Fibroblast of lung (primary cell): ENCODE data around the gene OTUB1. TPM values are rescaled to one million over a fixed set of nuclear protein-coding genes. Genes with fewer than 3 reads are reported as not detected.
A peak's percentile ranks its signal among the peaks of the same experiment; 100 is the strongest.

Source experiments
- DNase-seq, 2 donors: peaks; one replicate each; pipeline versions ENCODE4 v3.0.0 to v3.0.0-alpha.2; 2010; ENCODE audit warnings: low read depth in 2 of 2
- H2AFZ ChIP-seq: 2 replicates; pipeline ENCODE4 v1.5.1; 2012; ENCODE audit warnings: low read length, control low read depth, inconsistent platforms
- H3K27ac ChIP-seq: 2 replicates; pipeline ENCODE4 v1.5.1; 2011; ENCODE audit warnings: low read length, control low read depth; ENCODE audit not compliant: insufficient read depth
- H3K27me3 ChIP-seq: 2 replicates; pipeline ENCODE4 v1.5.1; 2011; ENCODE audit warnings: mild to moderate bottlenecking, low read length; ENCODE audit not compliant: control insufficient read depth, insufficient read depth
- H3K36me3 ChIP-seq: 2 replicates; pipeline ENCODE4 v1.5.1; 2011; ENCODE audit warnings: low read length; ENCODE audit not compliant: control insufficient read depth, insufficient read depth
- H3K4me1 ChIP-seq: 2 replicates; pipeline ENCODE4 v1.5.1; 2011; ENCODE audit warnings: low read length; ENCODE audit not compliant: control insufficient read depth, insufficient read depth; ENCODE audit errors: extremely low read depth
- H3K4me2 ChIP-seq: 2 replicates; pipeline ENCODE4 v1.5.1; 2011; ENCODE audit warnings: low read length, control low read depth; ENCODE audit not compliant: insufficient read depth; ENCODE audit errors: extremely low read depth
- H3K4me3 ChIP-seq, 4 experiments: fragments of 200-600 bp in 1 of 4; sonication (generic) in 1 of 4; replicated peaks in 1 of 4; 2 replicates each; pipeline ENCODE4 v1.5.1; 2011 to 2016; ENCODE audit warnings: low read length in 4 of 4, low read depth in 3 of 4, mild to moderate bottlenecking in 3 of 4, control low read depth in 2 of 4, inconsistent platforms in 1 of 4, mixed read lengths in 1 of 4; ENCODE audit not compliant: insufficient read depth in 1 of 4; ENCODE audit errors: control extremely low read depth in 1 of 4
- H3K79me2 ChIP-seq: 2 replicates; pipeline ENCODE4 v1.5.1; 2012; ENCODE audit warnings: mild to moderate bottlenecking, low read length, inconsistent platforms; ENCODE audit not compliant: control insufficient read depth, insufficient read depth
- H3K9ac ChIP-seq: 2 replicates; pipeline ENCODE4 v1.5.1; 2011; ENCODE audit warnings: mild to moderate bottlenecking, low read length, control low read depth; ENCODE audit not compliant: insufficient read depth
- H3K9me3 ChIP-seq: 2 replicates; pipeline ENCODE4 v1.5.1; 2012; ENCODE audit warnings: low read depth, low read length; ENCODE audit not compliant: control insufficient read depth, insufficient read depth
- H4K20me1 ChIP-seq: 2 replicates; pipeline ENCODE4 v1.5.1; 2011; ENCODE audit warnings: low read length; ENCODE audit not compliant: control insufficient read depth, insufficient read depth; ENCODE audit errors: extremely low read depth
- EZH2 ChIP-seq: IDR thresholded peaks from 2 replicates; pipeline ENCODE4 v1.5.1; 2012; ENCODE audit warnings: low read length, control low read depth, mild to moderate bottlenecking; ENCODE audit errors: missing control alignments
- polyA plus RNA-seq, 2 donors: library from polyadenylated mRNA; depleted of rRNA in 1 of 2; stranded (reverse) in 1 of 2; unstranded in 1 of 2; fragments of >200 nt; gene quantifications; 2 replicates each; pipeline ENCODE4 v1.2.1, GENCODE V29; 2011 to 2012; ENCODE audit warnings: missing spikeins in 1 of 2
- total RNA-seq: library from RNA; depleted of rRNA; stranded (reverse); fragments of >200 nt; gene quantifications from 2 replicates; pipeline ENCODE4 v1.2.1, GENCODE V29; 2014
- TF ChIP-seq, protein P1 (sequence below), 2 donors: IDR thresholded peaks in 1 of 2; conservative IDR thresholded peaks in 1 of 2; 1 replicate in 1 of 2; 2 replicates in 1 of 2; pipeline ENCODE4 v1.5.1; 2011 to 2012; ENCODE audit warnings: low read length in 2 of 2, control low read depth in 1 of 2, inconsistent platforms in 1 of 2, low read depth in 1 of 2, mild to moderate bottlenecking in 1 of 2

Gene OTUB1
- total and polyA plus RNA-seq, 2 donors (not counting 1 experiment from before 2014, with no cell fraction given) = 37.8 to 113 TPM

DNA sequence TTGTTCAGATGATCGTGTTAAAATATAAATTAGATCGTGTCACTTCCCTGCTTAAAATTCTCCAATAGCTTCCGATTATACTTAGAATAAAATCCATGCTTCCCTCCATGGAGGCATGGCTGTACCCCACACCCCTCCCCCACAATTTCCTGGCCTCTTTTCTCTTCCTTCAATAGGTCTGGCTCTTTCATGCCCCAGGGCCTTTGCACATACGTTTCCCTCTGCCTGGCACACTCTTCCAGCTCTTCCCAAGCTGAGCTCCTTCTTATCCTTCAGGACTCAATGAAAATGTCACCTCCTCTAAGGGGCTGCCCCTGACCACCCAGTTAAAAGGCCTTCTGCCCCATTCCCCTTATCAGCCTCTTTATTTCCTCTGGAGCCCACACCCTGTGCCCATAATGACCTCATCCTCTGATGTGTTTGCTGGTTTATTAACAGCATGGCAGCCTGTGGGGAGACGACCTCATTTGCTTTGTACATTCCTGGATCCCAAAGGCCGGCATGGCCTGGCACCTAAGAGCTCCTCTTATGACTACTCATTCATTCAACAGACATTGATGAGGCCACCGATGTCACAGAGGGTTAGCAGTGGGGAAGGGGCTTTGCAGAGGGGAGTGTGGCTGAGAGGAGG is 40.5 kb downstream of the OTUB1 start:
- Histone ChIP-seq H3K4me2 (no peak overlapping the region), H2AFZ (no peak overlapping the region), H3K36me3 (no peaks in the 10 kb centered on the region), H3K4me3 (no peak overlapping the region), H3K4me1 (no peaks in the 10 kb centered on the region), H3K27ac (no peak overlapping the region), H3K27me3 (no peaks in the 10 kb centered on the region), H3K9me3 (no peaks in the 10 kb centered on the region), H3K9ac (no peak overlapping the region), H3K79me2 (no peaks in the 10 kb centered on the region), H4K20me1 (no peaks in the 10 kb centered on the region)
- TF ChIP-seq, protein P1, sequence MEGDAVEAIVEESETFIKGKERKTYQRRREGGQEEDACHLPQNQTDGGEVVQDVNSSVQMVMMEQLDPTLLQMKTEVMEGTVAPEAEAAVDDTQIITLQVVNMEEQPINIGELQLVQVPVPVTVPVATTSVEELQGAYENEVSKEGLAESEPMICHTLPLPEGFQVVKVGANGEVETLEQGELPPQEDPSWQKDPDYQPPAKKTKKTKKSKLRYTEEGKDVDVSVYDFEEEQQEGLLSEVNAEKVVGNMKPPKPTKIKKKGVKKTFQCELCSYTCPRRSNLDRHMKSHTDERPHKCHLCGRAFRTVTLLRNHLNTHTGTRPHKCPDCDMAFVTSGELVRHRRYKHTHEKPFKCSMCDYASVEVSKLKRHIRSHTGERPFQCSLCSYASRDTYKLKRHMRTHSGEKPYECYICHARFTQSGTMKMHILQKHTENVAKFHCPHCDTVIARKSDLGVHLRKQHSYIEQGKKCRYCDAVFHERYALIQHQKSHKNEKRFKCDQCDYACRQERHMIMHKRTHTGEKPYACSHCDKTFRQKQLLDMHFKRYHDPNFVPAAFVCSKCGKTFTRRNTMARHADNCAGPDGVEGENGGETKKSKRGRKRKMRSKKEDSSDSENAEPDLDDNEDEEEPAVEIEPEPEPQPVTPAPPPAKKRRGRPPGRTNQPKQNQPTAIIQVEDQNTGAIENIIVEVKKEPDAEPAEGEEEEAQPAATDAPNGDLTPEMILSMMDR (conservative IDR thresholded peaks at IDR 0.05 in 1 of 2, IDR thresholded peaks at IDR 0.05 in 1 of 2; ENCODE audit: low read depth in 1 of 2, low read length in 2 of 2) = no peak
- no peak for TF ChIP-seq EZH2
- DNase-seq = no peak

DNA sequence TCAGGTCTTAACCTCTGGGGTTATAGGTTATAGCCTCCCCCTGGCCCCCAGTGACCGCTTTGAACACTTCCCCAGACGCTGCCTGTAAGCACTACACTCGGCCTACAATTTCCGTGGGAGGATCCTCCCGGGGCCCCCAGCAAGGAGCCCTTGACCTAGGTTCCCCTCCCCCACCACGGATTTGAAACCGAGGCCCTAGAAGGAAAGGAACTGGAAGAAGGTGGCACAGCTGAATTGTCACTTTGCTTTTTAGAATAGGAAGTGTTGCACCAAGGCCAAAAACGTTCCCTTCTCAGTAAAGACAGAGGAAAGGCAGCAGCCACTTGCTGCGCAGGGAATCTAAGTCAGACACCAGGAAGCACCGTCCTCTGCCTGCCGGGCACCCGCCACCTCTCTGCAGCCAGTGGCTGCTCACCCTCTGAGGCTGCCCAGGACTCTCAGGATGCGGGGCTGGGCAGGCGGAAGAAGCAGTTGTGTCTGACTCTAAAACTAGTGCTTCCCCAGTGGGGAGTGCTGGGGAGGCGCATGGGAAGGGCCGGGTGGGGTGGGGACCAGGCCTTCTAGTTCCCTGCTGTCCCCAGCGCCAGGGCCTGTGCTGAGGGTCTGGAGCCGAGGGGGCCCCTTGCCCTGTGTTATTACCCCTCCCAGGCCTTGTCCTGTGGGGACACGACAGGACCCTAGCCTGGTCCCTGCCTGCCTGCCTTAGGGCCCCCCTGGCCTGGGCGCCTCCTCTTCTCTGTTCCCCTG is 41.6 kb downstream of the OTUB1 start:
- no peak overlapping the region for H3K4me2 ChIP-seq
- H3K9me3 ChIP-seq = no peaks in the 10 kb centered on the region
- no peak overlapping the region for H3K4me3 ChIP-seq
- TF ChIP-seq, protein P1 (conservative IDR thresholded peaks at IDR 0.05 in 1 of 2, IDR thresholded peaks at IDR 0.05 in 1 of 2; ENCODE audit: low read depth in 1 of 2, low read length in 2 of 2) = no peak
- no peak for TF ChIP-seq EZH2
- no peak overlapping the region for H2AFZ ChIP-seq
- no peak overlapping the region for H3K27ac ChIP-seq
- no peak overlapping the region for H3K9ac ChIP-seq
- no peaks in the 10 kb centered on the region for H3K79me2 ChIP-seq
- no peaks in the 10 kb centered on the region for H3K36me3 ChIP-seq
- H3K27me3 ChIP-seq = no peaks in the 10 kb centered on the region
- no peak for DNase-seq
- no peaks in the 10 kb centered on the region for H4K20me1 ChIP-seq
- H3K4me1 ChIP-seq = no peaks in the 10 kb centered on the region

DNA sequence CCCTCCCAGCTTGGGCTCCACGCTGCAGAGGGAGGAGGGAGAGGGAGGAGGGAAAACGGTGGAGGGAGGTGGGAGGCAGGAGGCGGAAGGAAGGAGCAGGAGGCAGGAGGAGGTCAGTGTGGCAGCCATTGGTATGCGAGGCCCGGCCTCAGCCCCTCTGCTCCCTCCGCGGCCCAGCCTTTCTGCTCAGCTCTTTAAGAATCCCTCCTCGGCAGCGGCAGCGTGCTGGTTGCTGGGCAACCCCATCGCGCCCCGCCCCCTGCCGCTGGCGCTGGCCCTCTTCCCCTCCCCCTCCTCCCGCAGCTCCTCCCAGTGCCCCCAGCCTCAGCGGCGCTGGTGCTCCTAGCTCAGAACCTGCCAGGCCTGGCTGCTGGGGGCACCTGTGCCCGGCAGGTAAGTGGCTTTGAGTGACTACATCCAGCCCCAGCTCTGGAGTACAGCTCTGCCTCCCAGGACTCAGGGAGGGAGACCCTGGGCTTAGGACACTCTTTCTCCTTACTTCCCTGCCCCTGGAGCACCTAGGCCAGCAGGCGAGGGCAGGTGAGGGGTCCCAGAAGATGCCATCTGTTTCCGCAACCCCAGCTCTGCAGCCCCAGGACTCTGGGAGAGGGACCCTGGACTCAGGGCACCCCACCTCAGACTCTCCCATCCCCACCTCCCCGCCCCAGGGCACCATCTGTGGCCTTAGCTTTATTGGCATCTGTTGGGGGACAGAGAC is 42.3 kb downstream of the OTUB1 start:
- no peaks in the 10 kb centered on the region for H3K36me3 ChIP-seq
- H3K4me1 ChIP-seq = no peaks in the 10 kb centered on the region
- no peak overlapping the region for H2AFZ ChIP-seq
- no peak overlapping the region for H3K4me3 ChIP-seq
- no peaks in the 10 kb centered on the region for H3K79me2 ChIP-seq
- H3K27ac ChIP-seq = no peak overlapping the region
- no peak for TF ChIP-seq EZH2
- TF ChIP-seq, protein P1 (conservative IDR thresholded peaks at IDR 0.05 in 1 of 2, IDR thresholded peaks at IDR 0.05 in 1 of 2; ENCODE audit: low read depth in 1 of 2, low read length in 2 of 2) = no peak
- H4K20me1 ChIP-seq = no peaks in the 10 kb centered on the region
- H3K9ac ChIP-seq = no peak overlapping the region
- H3K27me3 ChIP-seq = no peaks in the 10 kb centered on the region
- H3K4me2 ChIP-seq = no peak overlapping the region
- peak; percentile 24 to 27 for DNase-seq
- H3K9me3 ChIP-seq = no peaks in the 10 kb centered on the region
